H1 (cell line): ENCODE results near the gene URB2. TPM values are rescaled to one million over a fixed set of nuclear protein-coding genes. Genes with fewer than 3 reads are reported as not detected.
"Not testable (repeated sequence)": the region's sequence is repeated elsewhere in the genome, so short reads cannot be mapped to it uniquely, and the experiment has no call there.

ENCODE experiments used
- CTCF ChIA-PET: fragments of 300-600 bp; sonication (Branson Sonifier 250); formaldehyde crosslinking; loops from one replicate; lab custom pipeline; 2021; ENCODE audit not compliant: partially characterized antibody; lab: Charles Lee
- POLR2A ChIA-PET: fragments of 300-600 bp; sonication (Branson Sonifier 250); formaldehyde crosslinking; loops from one replicate; lab custom pipeline; 2021; ENCODE audit warnings: inconsistent platforms; ENCODE audit not compliant: partially characterized antibody; lab: Charles Lee
- DNase-seq, 2 experiments: peaks; one replicate each; pipeline versions ENCODE4 v3.0.0 to v3.0.0-alpha.2; 2010 to 2022; ENCODE audit warnings: low spot score in 2 of 2, low read depth in 1 of 2, mixed read lengths in 1 of 2
- FAIRE-seq: peaks from 2 replicates; lab custom pipeline; 2011; peaks lifted over from hg19 to GRCh38; lab: Jason Lieb, UNC
- H2AFZ ChIP-seq: 2 replicates; pipeline ENCODE4 v1.8.1; 2012; ENCODE audit warnings: low read length, inconsistent platforms
- H2AK5ac ChIP-seq: 2 replicates; pipeline ENCODE4 v1.6.1; 2013; ENCODE audit warnings: low read depth, low read length
- H2BK120ac ChIP-seq: replicated peaks from 2 replicates; pipeline ENCODE3; 2013; ENCODE audit warnings: low read depth, low read length, inconsistent platforms
- H2BK12ac ChIP-seq: 2 replicates; pipeline ENCODE4 v1.6.1; 2013; ENCODE audit warnings: low read depth, low read length
- H2BK15ac ChIP-seq: 2 replicates; pipeline ENCODE4 v1.6.1; 2013; ENCODE audit warnings: low read length
- H2BK20ac ChIP-seq: 2 replicates; pipeline ENCODE4 v1.6.1; 2013; ENCODE audit warnings: low read length
- H2BK5ac ChIP-seq: 2 replicates; pipeline ENCODE4 v1.6.1; 2013; ENCODE audit warnings: low read depth, low read length
- H3K14ac ChIP-seq: 2 replicates; pipeline ENCODE4 v1.6.1; 2013; ENCODE audit warnings: inconsistent platforms; ENCODE audit not compliant: insufficient read length
- H3K18ac ChIP-seq: 2 replicates; pipeline ENCODE4 v1.6.1; 2013; ENCODE audit warnings: low read length; ENCODE audit errors: extremely low read depth
- H3K23ac ChIP-seq: 2 replicates; pipeline ENCODE4 v1.6.1; 2013; ENCODE audit warnings: inconsistent platforms; ENCODE audit not compliant: insufficient read length
- H3K23me2 ChIP-seq: 2 replicates; pipeline ENCODE4 v1.6.1; 2013; ENCODE audit warnings: low read depth, low read length
- H3K27ac ChIP-seq: 2 replicates; pipeline ENCODE4 v1.6.1; 2011; ENCODE audit warnings: low read depth, low read length, inconsistent platforms
- H3K27me3 ChIP-seq, 4 experiments: replicated peaks in 1 of 4; 1 replicate in 1 of 4; 2 replicates in 3 of 4; pipeline versions ENCODE4 v1.6.1 to v1.8.1; 2011 to 2013; ENCODE audit warnings: low read length in 3 of 4, mild to moderate bottlenecking in 3 of 4, inconsistent platforms in 2 of 4, mixed read lengths in 2 of 4, moderate library complexity in 1 of 4; ENCODE audit not compliant: control insufficient read depth in 3 of 4, insufficient read depth in 3 of 4; ENCODE audit errors: extremely low read depth in 1 of 4
- H3K36me3 ChIP-seq, 4 experiments: 2 replicates each; pipeline versions ENCODE4 v1.6.1 to v1.8.1; 2011 to 2013; ENCODE audit warnings: mild to moderate bottlenecking in 4 of 4, low read length in 3 of 4, moderate library complexity in 2 of 4, control low read depth in 1 of 4, inconsistent platforms in 1 of 4; ENCODE audit not compliant: insufficient read depth in 4 of 4, control insufficient read depth in 2 of 4
- H3K4ac ChIP-seq: replicated peaks from 2 replicates; pipeline ENCODE3; 2013; ENCODE audit warnings: low read length, low read depth, mixed read lengths, inconsistent platforms; ENCODE audit not compliant: insufficient read length
- H3K4me1 ChIP-seq, 4 experiments: replicated peaks in 1 of 4; 1 replicate in 1 of 4; 2 replicates in 3 of 4; pipeline versions ENCODE4 v1.6.1 to v1.8.1; 2011 to 2013; ENCODE audit warnings: low read length in 3 of 4, inconsistent platforms in 2 of 4, mixed read lengths in 1 of 4; ENCODE audit not compliant: insufficient read depth in 4 of 4, control insufficient read depth in 3 of 4
- H3K4me2 ChIP-seq, 2 experiments: 2 replicates each; pipeline versions ENCODE4 v1.6.1 to v1.8.1; 2011 to 2013; ENCODE audit warnings: low read depth in 2 of 2, low read length in 2 of 2, control low read depth in 1 of 2, inconsistent platforms in 1 of 2, mild to moderate bottlenecking in 1 of 2; ENCODE audit not compliant: insufficient read depth in 1 of 2
- H3K4me3 ChIP-seq, 4 experiments: fragments of 200-600, 300-600 bp in 1 of 4; sonication (generic), shearing (Covaris generic), sonication (Bioruptor Twin) in 1 of 4; 2 replicates each; pipeline versions ENCODE4 v1.5.1 to v1.8.1; 2011 to 2016; ENCODE audit warnings: low read length in 4 of 4, low read depth in 3 of 4, control low read depth in 2 of 4, inconsistent platforms in 2 of 4, mild to moderate bottlenecking in 2 of 4, mixed read lengths in 1 of 4, moderate library complexity in 1 of 4; ENCODE audit not compliant: insufficient read depth in 2 of 4; ENCODE audit errors: extremely low read depth in 1 of 4
- H3K56ac ChIP-seq: replicated peaks from 2 replicates; pipeline ENCODE3; 2013; ENCODE audit warnings: low read depth, mild to moderate bottlenecking, mixed read lengths, low read length, inconsistent platforms; ENCODE audit not compliant: insufficient read length
- H3K79me1 ChIP-seq: 2 replicates; pipeline ENCODE4 v1.6.1; 2013; ENCODE audit warnings: low read depth, low read length, control low read depth
- H3K79me2 ChIP-seq, 2 experiments: 2 replicates each; pipeline versions ENCODE4 v1.6.1 to v1.8.1; 2012 to 2013; ENCODE audit warnings: low read length in 2 of 2, mild to moderate bottlenecking in 2 of 2, inconsistent platforms in 1 of 2; ENCODE audit not compliant: insufficient read depth in 2 of 2, control insufficient read depth in 1 of 2
- H3K9ac ChIP-seq, 4 experiments: replicated peaks in 1 of 4; 1 replicate in 1 of 4; 2 replicates in 3 of 4; pipeline versions ENCODE4 v1.6.1 to v1.8.1; 2011 to 2013; ENCODE audit warnings: low read depth in 3 of 4, low read length in 3 of 4, control low read depth in 2 of 4, mild to moderate bottlenecking in 2 of 4, moderate library complexity in 2 of 4, inconsistent platforms in 1 of 4; ENCODE audit errors: extremely low read depth in 1 of 4
- H3K9me3 ChIP-seq, 2 experiments: 2 replicates each; pipeline versions ENCODE4 v1.6.1 to v1.8.1; 2012 to 2013; ENCODE audit warnings: mild to moderate bottlenecking in 2 of 2, moderate library complexity in 2 of 2, control low read depth in 1 of 2, inconsistent platforms in 1 of 2, low read depth in 1 of 2, low read length in 1 of 2, mixed read lengths in 1 of 2; ENCODE audit not compliant: insufficient read depth in 2 of 2
- H4K20me1 ChIP-seq, 2 experiments: replicated peaks in 1 of 2; 2 replicates each; pipeline versions ENCODE3 to v1.8.1; 2011 to 2013; ENCODE audit warnings: inconsistent platforms in 2 of 2, low read length in 2 of 2, mild to moderate bottlenecking in 1 of 2; ENCODE audit not compliant: insufficient read depth in 2 of 2, control insufficient read depth in 1 of 2
- H4K5ac ChIP-seq: 2 replicates; pipeline ENCODE4 v1.6.1; 2013; ENCODE audit warnings: low read length, low read depth, mixed read lengths, inconsistent platforms; ENCODE audit not compliant: insufficient read length
- H4K8ac ChIP-seq: 2 replicates; pipeline ENCODE4 v1.8.0; 2013; ENCODE audit warnings: mild to moderate bottlenecking, moderate library complexity, low read length, inconsistent platforms; ENCODE audit not compliant: insufficient read depth; ENCODE audit errors: extremely low read depth
- H4K91ac ChIP-seq: replicated peaks from 2 replicates; pipeline ENCODE3; 2013; ENCODE audit warnings: low read length, mixed read lengths, inconsistent platforms; ENCODE audit not compliant: insufficient read length
- CEBPB ChIP-seq: IDR thresholded peaks from 2 replicates; pipeline ENCODE4 v1.6.1; 2012; ENCODE audit warnings: low read depth, low read length
- EP300 ChIP-seq, 2 experiments: IDR thresholded peaks; 1 replicate in 1 of 2; 2 replicates in 1 of 2; pipeline ENCODE4 v1.6.1; 2011 to 2012; ENCODE audit warnings: low read depth in 2 of 2, low read length in 2 of 2, mild to moderate bottlenecking in 2 of 2, borderline replicate concordance in 1 of 2, inconsistent platforms in 1 of 2, moderate library complexity in 1 of 2
- MAX ChIP-seq: IDR thresholded peaks from 2 replicates; pipeline ENCODE4 v1.6.1; 2012; ENCODE audit warnings: inconsistent platforms
- RBBP5 ChIP-seq: IDR thresholded peaks from 2 replicates; pipeline ENCODE4 v1.7.1; 2012; ENCODE audit warnings: low read depth, mild to moderate bottlenecking, inconsistent platforms, low read length, moderate library complexity, borderline replicate concordance
- SIN3A ChIP-seq, 2 experiments: IDR thresholded peaks in 1 of 2; conservative IDR thresholded peaks in 1 of 2; 2 replicates each; pipeline ENCODE4 v1.6.1; 2011 to 2012; ENCODE audit warnings: low read length in 2 of 2, improper control_type of control experiment in 1 of 2, low read depth in 1 of 2, mild to moderate bottlenecking in 1 of 2
- TAF7 ChIP-seq: optimal IDR thresholded peaks from 2 replicates; pipeline ENCODE3; 2011; ENCODE audit warnings: low read depth, mild to moderate bottlenecking, inconsistent platforms, low read length, moderate library complexity, borderline replicate concordance
- TBP ChIP-seq: IDR thresholded peaks from 2 replicates; pipeline ENCODE4 v1.6.1; 2011; ENCODE audit warnings: low read depth, low read length, improper control_type of control experiment
- WGBS, 2 experiments: shearing (Covaris generic) in 1 of 2; methylation state at CpG; one replicate each; pipeline versions ENCODE4 v1.1.6 to v1.1.7; 2013 to 2015; ENCODE audit warnings: low lambda C conversion rate in 2 of 2, mixed read lengths in 2 of 2, inconsistent platforms in 1 of 2, low coverage in 1 of 2, missing lambda C conversion rate in 1 of 2; ENCODE audit not compliant: insufficient replicate concordance in 2 of 2, insufficient coverage in 1 of 2, insufficient read length in 1 of 2; ENCODE audit errors: extremely low coverage in 1 of 2, missing lambda C conversion rate in 1 of 2; 5-methylcytosine and 5-hydroxymethylcytosine counted together
- polyA plus RNA-seq, 7 experiments: library from polyadenylated mRNA; depleted of rRNA in 3 of 7; stranded (reverse) in 5 of 7; unstranded in 2 of 7; fragments of >200 nt in 5 of 7; fragments of 200-250 nt in 2 of 7; gene quantifications; 1 replicate in 5 of 7; 2 replicates in 1 of 7; 4 replicates in 1 of 7; pipeline versions ENCODE4 v1.2.1 to v1.2.3, GENCODE V29; 2011 to 2013; ENCODE audit warnings: missing spikeins in 2 of 7, mixed read lengths in 2 of 7
- total RNA-seq: library from RNA; stranded (reverse); fragmentation: NEBNext Ultra II Directional; extraction: Animal tissue kit (Norgen Biotek cat#: 25700); gene quantifications from 2 replicates; pipeline ENCODE4 v1.2.1, GENCODE V29; 2021

Gene URB2
- total and polyA plus RNA-seq, 2 of the 8 experiments (the other 6 are each of a cell fraction or from before 2014, with no cell fraction given), result 13.7 to 33.0 TPM

- TF ChIP-seq SIN3A (conservative IDR thresholded peaks at IDR 0.05 in 1 of 2, IDR thresholded peaks at IDR 0.05 in 1 of 2; ENCODE audit: low read depth in 1 of 2, low read length in 2 of 2), result no peak
- no peak for TF ChIP-seq MAX
- TF ChIP-seq TBP, result no peak
- TF ChIP-seq RBBP5, result no peak
- TF ChIP-seq EP300 (IDR thresholded peaks at IDR 0.05; ENCODE audit: borderline replicate concordance in 1 of 2, low read depth in 2 of 2, low read length in 2 of 2), result no peak
- no peak for TF ChIP-seq TAF7
- no peak for TF ChIP-seq CEBPB
Measured at GRCh38 chr1:229594227-229595008, 31.6 kb upstream of the URB2 start (continued).

- H3K4ac ChIP-seq, H3K4me3 ChIP-seq, H3K4me2 ChIP-seq, FAIRE-seq, H3K14ac ChIP-seq, H3K79me2 ChIP-seq, H4K5ac ChIP-seq, H3K4me1 ChIP-seq, H4K20me1 ChIP-seq, DNase-seq, H4K91ac ChIP-seq, H3K27ac ChIP-seq, H3K23me2 ChIP-seq, H4K8ac ChIP-seq, H2BK15ac ChIP-seq, H3K79me1 ChIP-seq, H3K9ac ChIP-seq, H3K9me3 ChIP-seq, H2AFZ ChIP-seq, H2BK120ac ChIP-seq, H3K23ac ChIP-seq, H3K18ac ChIP-seq, H3K27me3 ChIP-seq, H2BK20ac ChIP-seq, H2AK5ac ChIP-seq, POLR2A ChIA-PET, H3K56ac ChIP-seq, H2BK12ac ChIP-seq, H2BK5ac ChIP-seq: not testable (repeated sequence)
- peaks cover 4 to 12% (median 6%) of the 10 kb centered on the region in 4 experiments; a peak in 6 of 8 replicates for H3K36me3 ChIP-seq
- CTCF ChIA-PET, result interaction anchor here (1.3 to 1.8 kb wide), 2 partner anchors 11 to 13 kb away, joined by 4 read pairs; no protein-coding TSS in a partner anchor
- WGBS, 2 experiments, result 93% methylated on average over 7 of the region's 7 CpGs; no CpG with 5 or more reads in 1 of the 2 experiments
Measured at GRCh38 chr1:229595876-229596275, 30.2 kb upstream of the URB2 start.
